Measurements from ENCODE around the gene CRHBP.

The CRHBP gene

GRCh38 chr5:77011498-77011897 is 58.7 kb downstream of the CRHBP start:
- no peak overlapping the region for H3K4me3 ChIP-seq (ENCODE audit: low read depth, low read length)
- TF ChIP-seq CTCF (IDR thresholded peaks at IDR 0.05; ENCODE audit: control insufficient read depth, extremely low read depth, insufficient read depth) = no peak
- DNase-seq (ENCODE audit: low read depth) = no peak

GRCh38 chr5:77012601-77013000 is 59.8 kb downstream of the CRHBP start:
- TF ChIP-seq CTCF (IDR thresholded peaks at IDR 0.05; ENCODE audit: control insufficient read depth, extremely low read depth, insufficient read depth) = no peak
- no peak for DNase-seq (ENCODE audit: low read depth)
- no peak overlapping the region for H3K4me3 ChIP-seq (ENCODE audit: low read depth, low read length)

- peak; percentile 50 for TF ChIP-seq CTCF (IDR thresholded peaks at IDR 0.05; ENCODE audit: control insufficient read depth, extremely low read depth, insufficient read depth)
- DNase-seq (ENCODE audit: low read depth) = peak; percentile 77
- H3K4me3 ChIP-seq (ENCODE audit: low read depth, low read length) = no peak overlapping the region
These were observed 63.2 kb downstream of the CRHBP start for GRCh38 chr5:77015938-77016569.

- no peak for TF ChIP-seq CTCF (IDR thresholded peaks at IDR 0.05; ENCODE audit: control insufficient read depth, extremely low read depth, insufficient read depth)
- H3K4me3 ChIP-seq (ENCODE audit: low read depth, low read length) = no peak overlapping the region
- DNase-seq (ENCODE audit: low read depth) = no peak
These were observed 64.1 kb downstream of the CRHBP start for GRCh38 chr5:77016962-77017361.

- no peak for TF ChIP-seq CTCF (IDR thresholded peaks at IDR 0.05; ENCODE audit: control insufficient read depth, extremely low read depth, insufficient read depth)
- DNase-seq (ENCODE audit: low read depth) = peak; percentile 95
- no peak overlapping the region for H3K4me3 ChIP-seq (ENCODE audit: low read depth, low read length)
These were observed 64.8 kb downstream of the CRHBP start for GRCh38 chr5:77017668-77018067.

All from LNCaP clone FGC (cell line).